Femur (tissue), 1 donor: ENCODE data around the gene OR52A5.
"Not testable (repeated sequence)": the region's sequence is repeated elsewhere in the genome, so short reads cannot be mapped to it uniquely, and the experiment has no call there.

Experiments
- DNase-seq: peaks from one replicate; pipeline ENCODE4 v3.0.0-alpha.2; 2017

Gene OR52A5

DNA sequence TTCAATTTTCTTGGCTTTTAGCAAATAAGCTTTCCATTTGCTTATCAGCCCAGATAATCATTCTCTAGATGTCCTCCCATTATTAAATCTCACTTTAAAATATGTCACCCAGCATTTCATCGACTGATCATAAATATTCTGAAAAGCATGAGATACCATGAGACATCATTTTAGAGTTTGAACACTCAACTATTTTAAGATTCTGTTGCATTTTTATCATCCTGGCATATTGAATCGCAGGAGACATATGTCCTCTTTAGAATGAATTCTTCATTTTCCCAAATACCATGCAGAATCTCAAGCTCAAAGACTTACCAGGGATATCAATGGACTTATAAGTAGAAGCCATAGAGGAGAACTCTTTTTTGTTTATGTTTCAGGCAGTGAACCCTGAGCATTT, at the start of gene OR52A5:
TSS of gene OR52A5 (minus strand) at position 361 of the 400 bp plus-strand sequence. CDS start 5,714 bp downstream, outside the sequence.
- DNase-seq: no peak

DNA sequence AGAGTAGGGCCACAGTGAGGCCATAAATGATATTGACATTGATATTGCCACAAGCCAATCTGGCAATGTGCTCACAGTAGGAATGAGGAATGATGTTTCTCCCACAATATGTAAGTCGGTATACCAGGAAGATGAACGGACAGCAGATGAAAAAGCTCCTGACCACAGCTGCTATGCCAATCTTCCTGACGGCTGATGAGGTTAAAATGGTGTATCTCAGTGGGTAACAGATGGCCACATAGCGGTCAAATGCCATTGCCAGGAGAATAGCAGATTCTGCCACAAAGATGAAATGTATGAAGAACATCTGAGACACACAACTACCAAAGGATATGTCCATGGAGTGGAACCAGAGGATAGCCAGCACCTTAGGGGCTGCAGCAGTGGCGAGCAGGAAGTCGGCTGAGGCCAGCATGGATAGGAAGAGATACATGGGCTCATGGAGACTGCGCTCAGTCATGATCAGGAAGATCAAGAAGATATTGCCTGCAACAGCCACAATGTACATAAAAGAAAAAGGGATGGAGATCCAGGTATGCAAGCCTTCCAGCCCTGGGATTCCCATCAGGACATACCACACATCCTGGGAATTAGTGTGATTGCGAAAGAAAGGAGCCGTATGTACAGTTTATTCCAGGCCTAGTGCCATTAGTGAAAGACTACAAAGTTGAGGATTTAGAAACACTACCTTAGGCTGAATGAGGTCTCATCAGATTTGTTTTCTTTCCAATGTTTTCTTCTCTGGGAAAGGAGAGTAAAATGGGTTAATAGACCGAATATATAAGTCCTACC, 40.1 kb upstream of the OR52A5 start:
- no peak for DNase-seq

DNA sequence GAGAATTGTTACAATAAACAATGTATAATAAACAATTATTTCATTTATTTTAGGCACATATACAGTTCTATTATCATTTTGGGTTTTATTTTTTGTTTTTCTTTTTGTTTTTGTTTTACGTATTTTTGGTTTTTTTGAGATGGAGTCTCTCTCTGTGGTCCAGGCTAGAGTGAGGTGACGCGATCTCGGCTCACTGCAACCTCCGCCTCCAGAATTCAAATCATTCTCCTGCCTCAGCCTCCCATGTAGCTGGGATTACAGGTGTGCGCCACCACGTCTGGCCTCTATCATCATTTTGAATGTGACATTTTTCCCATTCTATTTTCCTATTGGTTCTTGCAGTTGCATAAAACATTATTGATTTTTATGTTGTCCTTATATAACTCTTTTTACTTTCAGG, 36.8 kb upstream of the OR52A5 start:
- no peak for DNase-seq

DNA sequence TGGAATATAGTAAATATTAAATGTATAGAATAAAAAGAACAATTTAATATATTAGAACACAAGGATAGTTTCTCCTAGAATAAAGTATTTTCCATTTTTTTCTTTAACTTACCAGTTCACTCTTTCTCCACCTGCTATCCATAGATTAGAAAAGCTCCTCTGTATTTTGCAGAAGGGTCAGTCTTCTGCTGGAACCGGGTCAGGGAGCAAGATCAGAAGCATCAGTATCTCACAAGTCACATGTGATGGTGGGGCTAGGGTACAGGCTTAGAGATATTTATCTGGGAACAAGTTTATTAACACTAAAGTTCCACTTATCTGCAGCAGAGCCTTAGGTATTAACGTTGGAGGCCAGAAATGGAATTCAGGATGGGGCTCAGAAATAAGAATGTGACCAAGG, 33.7 kb upstream of the OR52A5 start:
- DNase-seq: no peak

DNA sequence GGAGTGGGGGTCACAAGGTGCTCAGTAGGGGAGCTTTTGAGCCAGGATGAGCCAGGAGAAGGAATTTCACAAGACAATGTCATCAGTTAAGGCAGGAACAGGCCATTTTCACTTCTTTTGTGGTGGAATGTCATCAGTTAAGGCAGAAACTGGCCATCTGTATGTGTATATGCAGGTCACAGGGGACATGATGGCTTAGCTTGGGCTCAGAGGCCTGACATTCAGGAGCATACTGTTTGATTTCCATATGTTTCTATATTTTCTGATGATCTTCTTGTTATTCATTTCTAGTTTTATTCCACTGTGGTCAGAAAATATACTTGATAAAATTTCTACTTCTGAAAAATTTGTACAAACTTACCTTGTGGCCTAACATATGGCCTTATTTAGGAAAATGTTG, 27.7 kb upstream of the OR52A5 start:
- DNase-seq: not testable (repeated sequence)

DNA sequence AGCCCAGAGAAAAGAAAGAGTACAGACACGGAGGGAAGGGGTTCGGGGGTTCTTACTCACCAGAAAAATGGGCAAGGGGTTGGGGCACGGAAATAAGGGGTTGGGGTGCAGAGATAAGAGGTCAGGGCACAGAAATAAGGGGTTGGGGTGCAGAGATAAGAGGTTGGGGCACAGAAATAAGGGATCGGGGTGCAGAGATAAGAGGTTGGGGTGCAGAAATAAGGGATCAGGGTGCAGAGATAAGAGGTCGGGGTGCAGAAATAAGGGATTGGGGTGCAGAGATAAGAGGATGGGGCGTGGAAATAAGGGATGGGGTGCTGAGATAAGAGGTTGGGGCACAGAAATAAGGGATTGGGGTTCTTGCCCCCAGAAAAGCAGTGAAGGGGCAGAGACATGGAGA, 26.7 kb upstream of the OR52A5 start:
- DNase-seq: not testable (repeated sequence)

DNA sequence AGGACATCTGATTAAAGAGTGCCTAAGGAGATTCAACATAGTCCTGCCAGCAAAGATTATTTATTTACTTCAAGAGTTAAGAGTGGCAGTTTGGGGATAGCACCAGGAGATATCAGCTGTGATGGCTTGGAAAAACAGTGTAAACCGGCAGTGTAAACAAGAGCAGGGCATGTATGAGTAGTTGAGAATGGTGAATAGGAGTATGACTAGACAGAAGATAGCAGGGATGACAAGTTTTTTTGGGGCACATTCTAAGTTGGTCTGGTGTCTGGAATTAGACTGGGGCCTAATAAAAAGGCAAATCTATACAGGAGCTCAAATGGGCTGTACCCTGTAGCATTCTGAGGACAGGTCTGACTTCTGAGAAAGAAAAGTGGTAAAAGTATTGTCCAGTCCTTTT, 22.9 kb upstream of the OR52A5 start:
- DNase-seq: not testable (repeated sequence)

DNA sequence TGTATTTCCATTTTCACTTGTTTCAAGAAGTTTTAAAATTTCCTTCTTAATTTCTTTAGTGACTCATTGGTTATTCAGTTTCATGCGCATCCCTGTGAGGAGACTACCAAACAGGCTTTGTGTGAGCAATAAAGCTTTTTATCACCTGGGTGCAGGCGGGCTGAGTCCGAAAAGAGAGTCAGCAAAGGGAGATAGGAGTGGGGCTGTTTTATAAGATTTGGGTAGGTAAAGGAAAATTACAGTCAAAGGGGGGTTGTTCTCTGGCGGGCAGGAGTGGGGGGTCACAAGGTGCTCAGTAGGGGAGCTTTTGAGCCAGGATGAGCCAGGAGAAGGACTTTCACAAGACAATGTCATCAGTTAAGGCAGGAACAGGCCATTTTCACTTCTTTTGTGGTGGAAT, 22.1 kb upstream of the OR52A5 start:
- DNase-seq: not testable (repeated sequence)

DNA sequence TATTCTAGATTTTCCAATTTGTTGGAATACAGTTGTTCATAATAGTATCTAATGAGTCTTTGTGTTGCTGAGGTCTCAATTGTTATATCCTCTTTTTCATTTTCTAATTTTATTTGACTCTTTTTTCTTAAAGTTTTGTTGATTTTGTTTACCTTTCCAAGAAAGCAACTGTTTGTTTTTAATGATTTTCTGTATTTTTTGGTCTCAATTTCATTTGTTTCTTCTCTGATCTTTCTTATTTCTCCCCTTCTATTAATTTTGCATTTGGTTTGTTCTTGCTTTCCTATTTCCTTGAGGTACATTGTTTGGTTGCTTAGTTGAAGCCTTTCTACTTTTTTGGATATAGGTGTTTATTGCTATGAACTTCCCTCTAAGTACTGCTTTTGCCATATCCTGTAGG, 21.6 kb upstream of the OR52A5 start:
- no peak for DNase-seq

DNA sequence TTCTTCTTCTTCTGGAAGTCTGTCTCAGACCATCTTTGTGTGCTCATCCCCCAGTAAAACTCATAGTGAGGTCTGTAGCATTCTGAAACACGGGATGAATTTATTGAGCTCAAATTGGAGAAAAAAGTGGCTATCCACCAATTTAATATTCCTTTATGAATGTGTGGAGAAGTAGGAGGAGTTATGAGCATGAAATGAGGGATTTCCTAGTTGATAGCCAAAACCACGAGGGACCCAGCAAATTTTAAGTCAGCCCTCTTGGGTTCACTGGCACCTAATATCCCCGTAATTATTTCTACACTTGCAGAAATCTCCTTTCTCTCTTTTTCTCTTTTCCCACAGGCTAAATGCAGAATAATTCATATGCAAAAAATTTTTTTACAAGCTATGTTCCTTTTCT, 16.5 kb upstream of the OR52A5 start, which contains the start of gene OR52A1:
TSS of gene OR52A1 (minus strand) at position 101 of the 400 bp plus-strand sequence. CDS start 2,388 bp downstream, outside the sequence.
- no peak for DNase-seq

DNA sequence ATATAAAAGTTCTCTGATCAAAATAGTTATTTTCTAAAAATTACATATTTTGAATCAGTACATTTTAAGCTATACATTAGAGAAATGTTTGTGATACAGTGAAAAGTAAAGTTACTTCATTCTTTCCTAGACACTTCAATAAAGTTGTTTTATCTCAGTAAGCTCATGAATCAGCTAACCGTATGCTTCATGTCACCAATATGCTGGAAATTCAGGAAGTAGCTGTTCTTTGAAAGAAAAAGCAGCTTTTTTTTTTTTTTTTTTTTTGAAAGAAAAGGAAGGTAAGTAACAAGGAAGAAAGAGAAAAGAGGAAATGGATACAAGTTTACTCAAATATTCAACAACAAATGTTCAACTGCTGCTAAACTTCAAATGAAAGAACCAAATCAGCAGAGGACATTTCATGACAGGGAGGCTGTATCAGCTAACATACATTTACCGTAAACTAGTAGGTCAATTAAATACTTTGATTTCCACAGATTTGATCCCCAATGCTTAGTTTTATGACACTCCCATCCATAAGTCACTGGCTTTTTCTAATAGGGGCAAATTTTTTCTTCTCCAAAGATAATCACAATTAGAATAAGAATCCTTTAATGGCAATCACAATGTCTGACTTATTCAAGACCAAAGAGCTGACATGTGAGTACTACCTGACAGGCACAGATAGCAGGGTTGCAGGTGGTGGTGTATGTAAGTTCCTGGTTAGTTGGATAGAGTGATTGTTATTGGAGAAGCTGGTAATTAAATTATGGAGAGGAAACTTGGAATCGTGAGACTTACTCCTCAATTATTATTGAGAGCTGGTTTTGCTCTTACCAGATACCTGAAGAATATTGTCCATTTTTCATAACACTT, 15.6 kb upstream of the OR52A5 start:
- no peak for DNase-seq

DNA sequence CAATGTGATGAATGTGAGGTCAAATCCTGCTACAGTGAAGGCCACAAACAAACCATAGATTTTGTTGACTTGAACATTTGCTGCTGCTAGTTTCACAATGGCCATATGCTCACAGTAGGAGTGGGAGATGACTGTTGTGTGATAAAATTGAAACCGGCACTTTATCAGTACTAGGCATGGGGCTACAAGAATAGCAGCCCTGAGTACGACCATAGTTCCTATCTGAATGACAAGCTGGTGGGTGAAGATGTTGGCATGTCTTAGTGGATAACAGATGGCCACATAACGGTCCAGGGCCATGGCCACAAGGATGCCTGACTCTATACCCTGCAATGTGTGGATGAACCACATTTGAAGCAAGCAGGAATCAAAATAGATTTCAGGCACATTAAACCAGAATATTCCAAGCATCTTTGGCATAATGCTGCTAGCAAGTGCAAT, 13.6 kb upstream of the OR52A5 start:
- DNase-seq: no peak

DNA sequence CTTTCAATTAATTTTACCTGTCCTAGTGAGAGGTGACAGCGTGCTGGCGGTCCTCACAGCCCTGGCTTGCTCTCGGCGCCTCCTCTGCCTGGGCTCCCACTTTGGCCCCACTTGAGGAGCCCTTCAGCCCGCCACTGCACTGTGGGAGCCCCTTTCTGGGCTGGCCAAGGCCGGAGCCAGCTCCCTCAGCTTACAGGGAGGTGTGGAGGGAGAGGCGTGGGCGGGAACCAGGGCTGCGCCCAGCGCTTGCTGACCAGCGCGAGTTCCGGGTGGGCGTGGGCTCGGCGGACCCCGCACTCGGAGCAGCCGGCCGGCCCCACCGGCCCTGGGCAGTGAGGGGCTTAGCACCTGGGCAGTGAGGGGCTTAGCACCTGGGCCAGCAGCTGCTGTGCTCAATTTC, 6.0 kb upstream of the OR52A5 start:
- not testable (repeated sequence) for DNase-seq

DNA sequence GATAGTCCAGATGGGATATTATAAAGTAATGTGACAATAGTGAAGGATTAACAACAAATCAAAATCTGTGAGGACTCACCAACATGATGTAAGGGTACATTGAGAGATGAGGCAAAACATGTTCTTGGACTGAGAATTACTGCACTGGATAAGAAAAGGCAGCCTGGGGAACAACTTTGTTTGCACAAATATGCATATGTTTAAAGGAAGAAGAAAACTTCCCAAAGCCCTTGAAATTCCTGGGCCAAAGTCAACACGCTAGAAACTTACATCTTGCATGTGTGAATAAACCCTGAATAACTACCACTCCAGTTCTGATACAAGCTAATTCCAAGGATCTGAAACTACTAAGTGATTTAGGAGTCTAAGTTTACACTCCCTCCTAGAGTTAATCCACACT, 1.1 kb downstream of the OR52A5 start:
- DNase-seq: no peak

DNA sequence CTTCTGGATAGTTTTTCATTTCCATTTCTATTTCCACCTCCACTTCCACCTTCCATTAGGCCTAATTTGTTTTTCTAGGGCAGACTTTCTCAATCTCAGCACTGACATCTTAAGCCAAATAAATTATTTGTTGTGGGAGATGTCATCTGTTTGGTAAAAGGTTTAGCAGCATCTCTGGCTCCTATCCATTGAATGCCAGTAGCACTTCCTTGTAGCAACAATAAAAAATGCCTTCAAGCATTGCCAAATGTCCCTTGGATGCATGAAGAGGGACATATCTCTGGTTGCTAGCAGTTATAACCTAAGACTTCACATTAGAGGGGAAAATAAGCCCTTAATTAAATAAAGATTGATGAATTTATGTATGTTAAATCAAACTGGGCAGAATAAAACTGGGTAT, 1.9 kb downstream of the OR52A5 start:
- no peak for DNase-seq

DNA sequence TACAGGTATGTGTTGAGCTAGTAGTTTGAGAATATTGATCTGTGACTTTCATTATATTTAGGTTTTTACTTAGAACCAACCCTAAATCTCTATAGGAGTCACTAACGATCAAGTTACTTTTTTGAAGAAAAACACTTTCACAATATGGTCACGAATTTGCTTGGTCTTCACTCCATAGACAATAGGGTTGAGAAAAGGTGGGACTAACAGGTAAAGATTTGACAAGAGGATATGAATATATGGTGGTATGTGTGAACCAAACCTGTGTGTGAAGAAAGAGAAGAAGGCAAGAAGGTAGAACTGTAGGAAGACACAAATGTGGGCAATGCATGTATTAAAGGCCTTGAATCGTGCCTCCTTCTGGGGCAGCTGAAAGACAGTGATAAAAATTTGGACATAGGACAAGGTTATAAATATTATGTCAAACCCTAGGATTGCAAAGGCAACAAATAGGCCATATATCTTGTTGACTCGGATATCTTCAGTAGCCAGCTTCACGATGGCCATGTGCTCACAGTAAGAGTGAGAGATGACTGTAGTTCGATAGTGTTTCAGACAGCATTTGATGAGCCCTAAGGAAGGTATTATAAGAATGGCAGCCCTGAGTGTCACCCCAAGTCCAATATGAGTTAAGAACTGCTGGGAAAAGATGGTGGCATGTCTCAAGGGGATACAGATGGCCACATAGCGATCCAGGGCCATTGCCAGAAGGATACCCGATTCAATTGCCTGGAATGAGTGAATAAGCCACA, 6.4 kb downstream of the OR52A5 start:
- no peak for DNase-seq

DNA sequence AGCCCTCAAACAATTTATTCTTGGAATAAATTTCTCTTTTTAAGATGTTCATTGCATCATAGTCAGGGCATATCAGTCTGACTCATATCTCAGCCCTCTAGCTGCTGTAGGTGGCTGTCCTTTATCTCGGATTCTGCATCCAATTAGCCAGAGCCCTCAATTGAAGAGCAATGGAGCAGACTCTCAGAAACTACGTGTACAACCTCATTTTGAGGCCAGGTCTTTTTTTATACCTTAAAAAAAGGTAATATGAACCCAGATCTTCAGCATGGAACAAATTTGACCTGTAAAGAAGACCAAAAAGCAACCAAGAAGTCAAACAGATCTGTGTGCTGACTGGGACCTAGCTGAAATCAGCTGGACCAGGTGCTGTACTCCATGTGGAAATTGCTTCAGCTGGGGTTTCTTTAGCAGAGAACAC, 8.7 kb downstream of the OR52A5 start:
- no peak for DNase-seq

DNA sequence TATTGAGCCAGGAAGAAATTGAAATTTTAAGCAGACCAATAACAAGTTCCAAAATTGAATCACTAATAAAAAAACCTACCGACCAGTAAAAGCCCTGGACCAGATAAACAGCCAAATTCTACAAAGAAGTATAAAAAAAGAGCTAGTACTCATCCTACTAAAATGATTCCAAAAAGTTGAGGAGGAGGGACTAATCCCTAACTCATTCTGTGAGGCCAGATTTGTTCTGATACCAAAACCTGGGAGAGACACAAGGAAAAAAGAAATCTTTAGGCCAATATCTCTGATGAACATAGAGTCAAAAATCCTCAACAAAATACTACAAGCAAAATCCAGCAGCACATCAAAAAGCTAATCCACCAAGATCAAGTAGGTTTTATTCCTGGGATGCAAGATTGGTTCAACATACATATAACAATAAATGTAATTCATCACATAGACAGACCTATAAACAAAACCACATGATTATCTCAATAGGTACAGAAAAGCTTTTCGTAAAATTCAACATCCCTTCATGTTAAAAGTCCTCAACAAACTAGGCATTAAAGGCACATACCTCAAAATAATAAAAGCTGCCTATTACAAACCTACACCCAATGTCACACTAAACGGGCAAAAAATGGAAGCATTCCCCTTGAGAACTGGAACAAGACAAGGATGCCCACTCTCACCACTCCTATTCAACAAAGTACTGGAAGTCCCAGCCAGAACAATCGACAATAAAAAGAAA, 13.1 kb downstream of the OR52A5 start:
- DNase-seq: no peak

DNA sequence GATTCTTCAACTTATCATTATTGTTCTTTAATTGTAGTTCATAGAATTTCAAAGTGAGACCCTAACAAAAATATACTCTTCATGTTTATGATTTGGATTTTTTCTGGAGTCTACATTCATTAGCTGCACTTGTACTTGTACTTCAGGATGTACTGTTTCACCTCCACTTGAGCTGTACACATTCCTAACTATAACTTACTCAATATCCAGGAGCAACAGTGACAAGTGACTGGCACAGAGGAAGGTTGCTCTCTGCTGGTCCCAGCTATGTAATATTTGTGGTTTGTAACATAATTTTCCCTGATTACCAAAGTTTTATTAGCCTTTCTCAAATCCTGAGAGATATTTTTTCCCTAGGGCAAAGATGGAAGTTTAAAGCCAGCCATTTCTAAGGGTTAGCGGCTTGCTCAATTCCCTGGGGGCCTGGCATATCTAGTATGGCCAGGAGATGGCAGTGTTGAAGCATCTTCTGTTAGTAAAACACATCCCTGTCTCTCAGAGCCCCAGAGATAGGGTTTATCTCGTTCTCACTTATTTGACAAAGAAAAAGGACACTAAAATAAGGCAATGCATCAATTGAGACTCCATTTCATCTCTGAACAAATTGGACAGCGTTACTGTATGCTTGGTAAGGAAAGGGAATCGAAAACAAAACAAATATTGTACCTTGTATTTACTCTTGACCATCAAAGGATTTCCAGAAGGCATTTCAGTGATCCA, 14.2 kb downstream of the OR52A5 start:
- DNase-seq: peak; percentile 63

DNA sequence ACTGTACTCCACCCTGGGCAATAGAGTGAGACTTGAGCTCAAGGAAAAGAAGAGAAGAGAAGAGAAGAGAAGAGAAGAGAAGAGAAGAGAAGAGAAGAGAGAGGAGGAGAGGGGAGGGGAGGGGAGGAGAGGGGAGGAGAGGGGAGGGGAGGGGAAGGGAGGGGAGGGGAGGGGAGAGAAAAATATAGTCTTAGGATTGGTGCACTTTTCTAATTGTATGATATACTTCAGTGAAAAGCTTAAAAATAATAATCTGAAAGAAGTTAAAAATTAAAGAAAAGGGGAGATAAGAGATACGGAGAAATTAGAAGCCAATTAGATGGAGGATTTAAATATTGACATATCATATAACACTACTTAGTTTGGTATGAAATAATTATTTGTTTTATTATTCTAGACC, 19.3 kb downstream of the OR52A5 start:
- DNase-seq: no peak

DNA sequence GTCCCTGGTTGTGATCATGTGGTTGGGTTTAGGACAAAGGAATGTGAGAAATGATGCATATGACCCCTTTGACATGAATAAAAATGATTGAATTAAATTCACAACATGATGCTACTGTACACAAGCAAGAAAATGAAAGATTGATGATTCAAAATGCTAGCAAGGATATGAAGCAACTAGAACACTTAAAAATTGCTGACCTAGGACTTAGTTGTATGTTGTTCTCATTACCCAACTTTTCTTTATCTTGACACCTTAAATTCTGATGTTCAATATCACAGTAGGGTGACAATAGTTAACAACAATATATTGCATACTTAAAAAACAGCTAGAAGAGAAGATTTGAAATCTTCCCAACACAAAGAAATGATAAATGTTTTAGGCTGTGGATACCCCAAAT, 20.6 kb downstream of the OR52A5 start:
- DNase-seq: no peak

DNA sequence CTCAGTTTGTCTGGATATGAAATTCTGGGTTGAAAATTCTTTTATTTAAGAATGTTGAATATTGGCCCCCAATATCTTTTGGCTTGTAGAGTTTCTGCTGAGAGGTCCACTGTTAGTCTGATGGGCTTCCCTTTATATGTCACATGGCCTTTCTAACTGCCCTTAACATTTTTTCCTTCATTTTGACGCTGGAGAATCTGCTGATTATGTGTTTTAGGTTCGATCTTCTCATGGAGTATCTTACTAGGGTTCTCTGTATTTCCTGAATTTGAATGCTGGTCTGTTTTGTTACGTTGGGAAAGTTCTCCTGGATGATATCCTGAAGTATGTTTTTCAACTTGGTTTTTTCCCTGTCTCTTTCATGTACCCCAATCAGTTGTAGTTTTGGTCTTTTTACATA, 22.8 kb downstream of the OR52A5 start:
- no peak for DNase-seq
